GM18507 (cell line): Measurements from ENCODE around the gene PLXNA4.

Experiments
- DNase-seq: peaks from one replicate; pipeline ENCODE4 v3.0.0; 2011; ENCODE audit warnings: low read depth; ENCODE audit not compliant: insufficient read length; ENCODE audit errors: extremely low spot score
- FAIRE-seq: peaks from 2 replicates; lab custom pipeline; 2011; peaks lifted over from hg19 to GRCh38; lab: Jason Lieb, UNC

Gene PLXNA4

DNA sequence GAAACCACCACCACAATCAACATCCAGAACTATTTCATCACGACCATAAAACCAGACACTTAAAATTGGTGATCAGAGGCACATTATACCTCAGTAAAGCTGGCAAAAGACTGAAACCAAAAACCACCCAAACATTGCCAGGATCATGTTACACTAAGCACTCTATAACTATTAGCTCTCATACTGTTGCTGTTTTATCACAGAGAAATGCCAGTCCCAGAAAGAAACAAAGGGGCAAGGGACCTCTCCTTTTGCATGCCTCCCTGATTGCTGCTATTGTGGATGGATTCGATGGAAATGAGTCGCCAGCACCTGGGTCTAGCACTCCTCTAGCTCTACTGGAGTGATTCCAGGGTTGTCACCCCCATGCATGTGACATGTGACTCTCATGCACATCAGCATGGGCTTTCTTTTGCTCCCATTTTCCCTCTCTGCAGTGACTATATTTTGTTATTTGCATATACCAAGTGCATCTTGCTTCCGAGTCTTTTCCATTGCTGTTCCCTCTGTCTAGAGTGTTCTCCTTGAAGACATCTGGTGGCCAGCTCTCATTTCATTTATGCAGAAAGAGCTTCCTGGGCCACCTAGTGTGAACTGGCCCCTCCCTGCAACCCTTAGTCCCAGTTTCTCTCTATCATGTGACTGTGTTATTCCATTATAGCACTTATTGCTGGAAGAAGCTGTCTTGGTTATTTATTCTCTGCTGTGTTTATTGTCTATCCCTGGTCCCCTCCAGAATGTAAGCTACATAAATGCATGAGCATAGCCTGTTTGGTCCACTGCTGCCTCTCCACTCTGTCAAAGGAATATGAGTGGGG, 300.6 kb downstream of the PLXNA4 start:
- DNase-seq (no peak), FAIRE-seq (no peak)

GRCh38 chr7:132272763-132273371, 303.4 kb downstream of the PLXNA4 start:
- FAIRE-seq (no peak), DNase-seq (no peak)

DNA sequence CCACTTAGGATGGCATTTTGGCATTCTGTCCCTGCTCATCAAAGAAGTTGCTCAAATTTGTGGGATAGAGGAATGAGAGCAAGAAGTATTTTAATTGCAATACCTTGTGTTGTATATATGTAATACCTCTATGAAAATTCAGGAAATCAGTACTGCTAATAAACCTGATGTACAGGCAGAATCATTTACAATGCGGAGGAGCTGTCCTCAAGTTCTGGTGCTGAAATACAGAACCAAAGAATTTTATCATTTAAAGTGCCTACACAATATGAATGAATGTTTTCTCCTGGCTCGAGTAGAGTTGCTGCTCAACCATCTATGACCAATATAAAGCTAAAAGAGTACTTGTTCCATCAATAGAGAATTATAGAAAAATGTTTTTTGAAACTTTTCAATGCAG, 305.8 kb downstream of the PLXNA4 start:
- DNase-seq (no peak), FAIRE-seq (no peak)

DNA sequence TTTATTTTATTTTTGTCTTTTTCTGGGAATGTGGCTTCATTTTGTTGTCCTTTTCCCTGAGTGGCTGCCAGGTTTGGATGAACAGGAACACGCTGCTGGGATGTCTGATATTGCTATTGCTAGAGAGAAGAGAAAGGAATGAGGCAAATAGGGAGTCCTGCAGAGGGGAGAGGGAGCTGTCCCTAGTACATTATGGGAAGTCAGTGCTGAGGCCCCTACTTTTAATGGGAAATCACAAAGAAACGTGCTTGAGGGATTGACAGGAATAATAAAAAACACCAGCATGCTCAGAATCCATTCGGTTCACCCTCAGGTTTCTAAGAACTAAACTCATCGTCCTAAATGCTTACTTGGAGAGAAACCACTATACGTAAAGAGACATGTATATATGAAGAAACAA, 306.6 kb downstream of the PLXNA4 start:
- no peak for FAIRE-seq
- DNase-seq = no peak

- FAIRE-seq (no peak), DNase-seq (no peak)
These were observed 313.1 kb downstream of the PLXNA4 start for GRCh38 chr7:132263151-132263550.

DNA sequence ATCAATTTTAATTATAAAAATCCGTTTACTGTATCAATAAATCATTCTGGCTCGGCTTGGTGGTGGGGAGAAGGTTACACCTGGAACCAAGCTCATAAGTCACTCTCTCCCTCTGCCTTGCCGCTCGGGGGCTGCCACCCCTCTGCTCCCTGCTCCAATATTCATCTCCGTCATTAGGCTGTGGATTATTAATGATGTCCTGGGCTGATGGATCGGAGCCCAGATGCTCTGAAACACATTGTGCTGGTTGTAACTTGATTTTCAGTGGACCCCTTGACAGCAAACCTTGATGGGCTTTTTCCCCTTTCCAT, 314.2 kb downstream of the PLXNA4 start:
- DNase-seq (no peak), FAIRE-seq (no peak)

- FAIRE-seq = no peak
- no peak for DNase-seq
These were observed 314.7 kb downstream of the PLXNA4 start for GRCh38 chr7:132261327-132262159.

- no peak for FAIRE-seq
- DNase-seq = no peak
These were observed 318.0 kb downstream of the PLXNA4 start for GRCh38 chr7:132258231-132258630.

DNA sequence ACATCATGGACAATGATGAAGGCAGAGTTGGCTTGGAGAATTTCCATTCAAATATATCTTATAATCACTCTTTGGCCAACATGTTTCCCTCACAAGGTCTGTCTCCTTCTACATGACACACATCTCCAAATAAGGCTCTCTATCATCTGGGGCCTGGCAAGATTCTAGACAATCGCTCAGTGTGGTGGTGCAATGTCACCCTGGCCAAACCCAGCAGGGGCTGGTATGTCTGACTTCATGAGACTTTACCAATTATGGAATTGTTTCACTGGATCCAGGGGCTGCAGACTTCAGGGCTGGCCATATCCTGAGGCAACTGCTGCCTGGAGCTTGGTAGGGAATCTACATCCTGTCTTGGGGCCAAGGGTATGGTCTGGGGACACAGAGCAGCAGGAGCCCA, 319.0 kb downstream of the PLXNA4 start:
- DNase-seq (no peak), FAIRE-seq (no peak)

GRCh38 chr7:132256721-132257212, 319.5 kb downstream of the PLXNA4 start:
- DNase-seq (no peak), FAIRE-seq (no peak)

GRCh38 chr7:132255898-132256297, 320.4 kb downstream of the PLXNA4 start:
- FAIRE-seq = no peak
- no peak for DNase-seq

DNA sequence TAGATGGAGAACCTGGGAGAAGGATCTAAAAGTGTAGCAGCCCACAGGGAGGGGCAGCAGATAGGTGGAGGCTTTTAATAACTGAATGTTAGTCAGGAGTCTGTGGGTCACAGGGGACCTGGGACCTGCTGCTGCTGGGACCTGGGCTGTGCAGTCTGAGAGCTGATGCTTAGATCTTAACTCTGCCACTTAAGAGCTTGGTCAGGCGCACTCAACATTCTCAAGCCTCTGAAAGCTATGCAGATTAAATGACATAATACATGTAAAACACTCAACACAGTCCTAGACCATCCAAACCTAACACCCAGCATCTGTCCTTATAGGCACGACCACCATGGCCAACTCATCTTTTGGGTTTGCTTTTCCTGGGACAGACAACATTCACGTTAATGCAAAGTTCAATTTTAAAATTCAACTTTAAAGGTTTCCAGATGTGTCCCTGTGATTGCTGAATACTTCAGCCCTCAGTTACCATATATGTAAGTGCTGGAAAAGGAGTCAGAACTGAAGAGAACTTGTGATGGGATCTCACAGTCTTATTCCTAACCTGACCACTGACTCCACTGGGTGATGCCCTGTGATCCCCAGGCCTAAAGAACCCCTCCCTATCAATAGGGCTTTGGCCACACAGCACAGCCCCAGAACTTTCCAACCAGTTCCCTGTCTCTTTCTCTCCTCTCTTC, 321.0 kb downstream of the PLXNA4 start:
- FAIRE-seq = no peak
- no peak for DNase-seq

GRCh38 chr7:132254455-132254854, 321.8 kb downstream of the PLXNA4 start:
- FAIRE-seq (no peak), DNase-seq (no peak)

GRCh38 chr7:132252793-132253100, 323.5 kb downstream of the PLXNA4 start:
- no peak for DNase-seq
- no peak for FAIRE-seq

DNA sequence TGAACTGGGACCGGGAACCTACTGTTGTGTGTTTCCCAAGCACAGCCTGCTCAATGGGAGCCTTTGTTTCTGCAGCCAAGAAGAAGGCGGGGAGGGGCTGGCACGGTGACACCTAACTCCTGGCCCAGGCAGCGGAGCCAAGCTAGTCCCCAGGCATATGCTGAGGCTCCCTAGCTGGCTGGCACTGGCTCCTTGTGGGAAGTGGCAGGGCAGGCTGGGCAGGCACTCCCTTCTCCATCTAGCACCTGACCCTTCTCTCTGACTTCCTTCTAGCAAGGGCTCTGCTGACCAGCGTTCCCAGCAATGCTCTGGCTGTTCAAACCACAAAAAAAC, 325.0 kb downstream of the PLXNA4 start:
- DNase-seq (no peak), FAIRE-seq (no peak)

- FAIRE-seq = no peak
- DNase-seq = no peak
These were observed 325.6 kb downstream of the PLXNA4 start for GRCh38 chr7:132250480-132251326.

DNA sequence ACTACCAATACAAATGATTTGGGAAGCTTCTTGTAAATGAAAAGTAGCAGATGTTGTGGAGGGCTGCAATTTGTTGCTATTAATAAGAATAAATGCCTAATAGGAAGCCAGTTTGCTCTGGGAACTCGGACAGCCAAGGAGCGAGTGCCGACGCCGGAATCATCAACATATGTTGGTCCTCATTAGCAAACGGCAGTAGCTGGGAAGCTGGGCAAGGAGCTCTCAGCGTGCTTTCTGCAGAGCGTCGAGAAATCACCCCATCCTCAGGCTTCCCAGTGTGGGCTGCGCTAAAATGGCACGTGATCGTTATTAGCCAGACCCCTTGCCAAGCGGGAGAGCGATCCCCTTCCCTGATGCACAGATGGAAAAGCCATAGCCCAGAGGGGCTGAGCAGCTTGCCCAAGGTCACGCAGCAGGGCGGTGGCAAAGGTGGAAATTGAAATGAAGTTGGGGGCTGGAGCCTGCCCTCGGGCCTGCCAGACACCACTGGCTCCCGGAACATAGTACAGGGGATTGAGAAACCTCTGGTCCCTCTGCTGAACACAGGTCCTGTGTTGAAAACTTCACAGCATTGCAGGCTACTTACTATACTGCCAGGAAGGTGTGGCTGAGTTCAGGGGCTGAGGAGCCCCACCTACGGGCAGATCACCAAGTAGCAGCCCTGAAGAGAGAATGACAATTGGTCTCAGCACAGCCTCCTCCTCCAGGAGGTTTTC, 326.9 kb downstream of the PLXNA4 start:
- DNase-seq (no peak), FAIRE-seq (no peak)

DNA sequence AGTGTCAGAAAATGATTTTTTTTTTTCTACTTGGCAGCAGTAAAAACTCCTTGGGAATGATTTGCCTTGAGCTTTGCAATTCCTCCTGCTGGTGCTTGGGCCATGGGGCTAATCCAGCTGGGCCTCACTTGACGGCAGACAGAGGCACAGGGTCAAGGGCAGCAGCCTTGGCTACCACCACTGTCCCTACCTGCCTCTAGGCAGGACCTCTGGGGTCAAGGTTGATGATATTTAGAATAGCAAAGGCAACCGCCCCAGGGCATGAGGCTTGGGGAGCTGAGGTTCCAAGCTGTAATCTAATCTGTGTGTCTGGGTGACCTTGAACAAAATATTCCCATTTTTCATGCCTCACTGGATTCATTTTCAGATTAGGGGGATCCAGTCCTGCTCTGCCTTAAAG, 327.4 kb downstream of the PLXNA4 start:
- no peak for FAIRE-seq
- no peak for DNase-seq
